ENCODE measurements around the gene TRPV2.

DNA sequence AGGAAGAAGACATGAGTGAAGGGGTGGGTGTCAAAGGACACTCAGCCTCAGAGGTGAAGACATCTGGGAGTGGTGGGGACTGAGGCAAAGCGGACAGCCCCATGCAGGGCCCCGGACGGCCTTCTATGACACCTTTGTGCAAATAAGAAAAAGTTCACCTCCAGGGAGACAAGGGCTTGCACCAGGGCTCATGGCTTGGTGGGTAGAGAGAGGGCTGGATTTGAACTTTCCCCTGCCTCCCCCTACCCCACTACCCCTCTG lies 46.2 kb downstream of the TRPV2 start:
- TF ChIP-seq BHLHE40 (IDR thresholded peaks at IDR 0.05; ENCODE audit: borderline replicate concordance), result no peak
- no peak for TF ChIP-seq FOXM1 (IDR thresholded peaks at IDR 0.05; ENCODE audit: borderline replicate concordance)
- TF ChIP-seq HDGF (IDR thresholded peaks at IDR 0.05; ENCODE audit: borderline replicate concordance), result no peak
- no peak for TF ChIP-seq SP1 (IDR thresholded peaks at IDR 0.05)
- TF ChIP-seq FOXK2 (IDR thresholded peaks at IDR 0.05), result no peak
- no peak for TF ChIP-seq ZNF384 (IDR thresholded peaks at IDR 0.05)
- no peak for TF ChIP-seq TARDBP (IDR thresholded peaks at IDR 0.05)
- TF ChIP-seq ELF4 (IDR thresholded peaks at IDR 0.05), result no peak
- TF ChIP-seq SUZ12 (IDR thresholded peaks at IDR 0.05), result no peak
- TF ChIP-seq, protein P1, sequence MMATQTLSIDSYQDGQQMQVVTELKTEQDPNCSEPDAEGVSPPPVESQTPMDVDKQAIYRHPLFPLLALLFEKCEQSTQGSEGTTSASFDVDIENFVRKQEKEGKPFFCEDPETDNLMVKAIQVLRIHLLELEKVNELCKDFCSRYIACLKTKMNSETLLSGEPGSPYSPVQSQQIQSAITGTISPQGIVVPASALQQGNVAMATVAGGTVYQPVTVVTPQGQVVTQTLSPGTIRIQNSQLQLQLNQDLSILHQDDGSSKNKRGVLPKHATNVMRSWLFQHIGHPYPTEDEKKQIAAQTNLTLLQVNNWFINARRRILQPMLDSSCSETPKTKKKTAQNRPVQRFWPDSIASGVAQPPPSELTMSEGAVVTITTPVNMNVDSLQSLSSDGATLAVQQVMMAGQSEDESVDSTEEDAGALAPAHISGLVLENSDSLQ (IDR thresholded peaks at IDR 0.05), result no peak
- TF ChIP-seq FOXA1 (IDR thresholded peaks at IDR 0.05), result no peak
- no peak for TF ChIP-seq L3MBTL2 (conservative IDR thresholded peaks at IDR 0.05)
- no peak for TF ChIP-seq LEF1 (IDR thresholded peaks at IDR 0.05; ENCODE audit: borderline replicate concordance)

Measured in HEK293T (cell line).